ENCODE measurements around the gene METTL1.
A peak's percentile ranks its signal among the peaks of the same experiment; 100 is the strongest.

Gene METTL1

GRCh38 chr12:57769594-57769993, 2.3 kb downstream of the METTL1 start:
- no peak for DNase-seq (ENCODE audit: low read depth)

- DNase-seq (ENCODE audit: low read depth), result no peak
These were observed 4.0 kb downstream of the METTL1 start for GRCh38 chr12:57767876-57768275.

GRCh38 chr12:57767305-57767698, 4.6 kb downstream of the METTL1 start:
- DNase-seq (ENCODE audit: low read depth), result no peak

- DNase-seq (ENCODE audit: low read depth), result peak; percentile 84
These were observed 5.2 kb downstream of the METTL1 start, which contains the start of gene CYP27B1 for GRCh38 chr12:57766464-57767304. Gene CYP27B1 (minus strand): TSS chr12:57767078. CDS start chr12:57767041, 37 bp downstream.

- DNase-seq (ENCODE audit: low read depth), result peak; percentile 54
These were observed 6.0 kb downstream of the METTL1 start for GRCh38 chr12:57765698-57766463.

- peak; percentile 88 for DNase-seq (ENCODE audit: low read depth)
These were observed 6.8 kb downstream of the METTL1 start for GRCh38 chr12:57765003-57765697.

- no peak for DNase-seq (ENCODE audit: low read depth)
These were observed 7.3 kb downstream of the METTL1 start for GRCh38 chr12:57764662-57765002.

GRCh38 chr12:57763881-57764661, 7.8 kb downstream of the METTL1 start:
- DNase-seq (ENCODE audit: low read depth), result no peak

- no peak for DNase-seq (ENCODE audit: low read depth)
These were observed 9.4 kb downstream of the METTL1 start for GRCh38 chr12:57762463-57762862.

GRCh38 chr12:57761391-57761998, 10.4 kb downstream of the METTL1 start:
- no peak for DNase-seq (ENCODE audit: low read depth)

- DNase-seq (ENCODE audit: low read depth), result no peak
These were observed 11.4 kb downstream of the METTL1 start for GRCh38 chr12:57760347-57760982.

GRCh38 chr12:57759360-57759980, 12.4 kb downstream of the METTL1 start:
- peak; percentile 56 for DNase-seq (ENCODE audit: low read depth)

- DNase-seq (ENCODE audit: low read depth), result no peak
These were observed 13.1 kb downstream of the METTL1 start for GRCh38 chr12:57758552-57759359.

GRCh38 chr12:57757771-57758170, 14.1 kb downstream of the METTL1 start:
- DNase-seq (ENCODE audit: low read depth), result no peak

GRCh38 chr12:57756406-57757341, 15.2 kb downstream of the METTL1 start:
- peak; percentile 35 for DNase-seq (ENCODE audit: low read depth)

- DNase-seq (ENCODE audit: low read depth), result peak; percentile 20
These were observed 16.2 kb downstream of the METTL1 start for GRCh38 chr12:57755454-57756372.

GRCh38 chr12:57755194-57755453, 16.8 kb downstream of the METTL1 start:
- DNase-seq (ENCODE audit: low read depth), result no peak

Measured in ELR (cell line).